OCI-LY3 (cell line): ENCODE measurements around the gene C9orf85.
"Not testable (repeated sequence)": the region's sequence is repeated elsewhere in the genome, so short reads cannot be mapped to it uniquely, and the experiment has no call there.

Source experiments
- H2AFZ ChIP-seq: fragments of 200-600, 300-600 bp; shearing (Covaris generic); 2 replicates; pipeline ENCODE4 v1.6.0; 2014; ENCODE audit warnings: antibody characterized with exemption, low read depth, low read length
- H3K27ac ChIP-seq: fragments of 200-600, 300-600 bp; sonication (generic); 2 replicates; pipeline ENCODE4 v1.5.1; 2014; ENCODE audit warnings: mild to moderate bottlenecking, low read length, moderate library complexity, mixed read lengths
- H3K27me3 ChIP-seq: fragments of 200-600, 300-600 bp; sonication (generic); 2 replicates; pipeline ENCODE4 v1.6.1; 2014; ENCODE audit warnings: low read depth, low read length, mixed read lengths
- H3K36me3 ChIP-seq: fragments of 200-600, 300-600 bp; sonication (generic); replicated peaks from 2 replicates; pipeline ENCODE3; 2014; ENCODE audit warnings: low read depth, low read length, mixed read lengths
- H3K4me1 ChIP-seq: fragments of 300-600, 200-600 bp; sonication (generic); 2 replicates; pipeline ENCODE4 v1.6.1; 2014; ENCODE audit warnings: low read length, mixed read lengths
- H3K4me2 ChIP-seq: fragments of 200-600, 300-600 bp; sonication (generic); 2 replicates; pipeline ENCODE4 v1.6.1; 2014; ENCODE audit warnings: low read length, mixed read lengths
- H3K4me3 ChIP-seq: fragments of 300-600, 200-600 bp; sonication (generic); 2 replicates; pipeline ENCODE4 v1.5.1; 2014; ENCODE audit warnings: antibody characterized with exemption, mild to moderate bottlenecking, low read length, moderate library complexity
- H3K79me2 ChIP-seq: fragments of 300-600, 200-600 bp; shearing (Covaris generic); 2 replicates; pipeline ENCODE4 v1.6.1; 2014; ENCODE audit warnings: mild to moderate bottlenecking, low read length, mixed read lengths
- H3K9ac ChIP-seq: fragments of 300-600, 200-600 bp; shearing (Covaris generic); 2 replicates; pipeline ENCODE4 v1.6.0; 2014; ENCODE audit warnings: mild to moderate bottlenecking, low read length, moderate library complexity
- H3K9me3 ChIP-seq: fragments of 200-600, 300-600 bp; shearing (Covaris generic); 2 replicates; pipeline ENCODE4 v1.6.1; 2014; ENCODE audit warnings: low read length, mixed read lengths; ENCODE audit not compliant: insufficient read depth
- H4K20me1 ChIP-seq: fragments of 200-600, 300-600 bp; sonication (generic); 2 replicates; pipeline ENCODE4 v1.6.1; 2016; ENCODE audit warnings: low read length, mixed read lengths; ENCODE audit not compliant: insufficient read depth
- CTCF ChIP-seq: fragments of 200-600, 300-600 bp; sonication (generic); IDR thresholded peaks from 2 replicates; pipeline ENCODE4 v1.5.1; 2014; ENCODE audit warnings: antibody characterized with exemption, low read length, low read depth
- EZH2phosphoT487 ChIP-seq: fragments of 200-600 bp; shearing (Covaris generic); IDR thresholded peaks from 2 replicates; pipeline ENCODE4 v1.6.1; 2018; ENCODE audit warnings: antibody characterized with exemption, mixed run types, low read depth

The C9orf85 gene

GRCh38 chr9:71955300-71955915 lies 44.0 kb downstream of the C9orf85 start:
- Histone ChIP-seq H4K20me1 (no peaks in the 10 kb centered on the region), H3K4me3 (no peak overlapping the region), H3K79me2 (no peaks in the 10 kb centered on the region), H3K9me3 (no peaks in the 10 kb centered on the region), H3K36me3 (no peaks in the 10 kb centered on the region), H2AFZ (no peak overlapping the region), H3K4me2 (no peak overlapping the region), H3K27me3 (no peaks in the 10 kb centered on the region), H3K9ac (no peak overlapping the region), H3K4me1 (peaks cover 6% of the 10 kb centered on the region; the same call in 1 of the 2 replicates), H3K27ac (no peak overlapping the region)
- TF ChIP-seq CTCF (no peak), EZH2phosphoT487 (no peak)

- no peak for TF ChIP-seq EZH2phosphoT487
- no peak for TF ChIP-seq CTCF
- no peaks in the 10 kb centered on the region for H4K20me1 ChIP-seq
- no peak overlapping the region for H2AFZ ChIP-seq
- H3K27ac ChIP-seq, result no peak overlapping the region
- no peak overlapping the region for H3K4me3 ChIP-seq
- no peaks in the 10 kb centered on the region for H3K27me3 ChIP-seq
- no peaks in the 10 kb centered on the region for H3K4me1 ChIP-seq
- no peaks in the 10 kb centered on the region; the same call in 1 of the 2 replicates for H3K9me3 ChIP-seq
- H3K79me2 ChIP-seq, result no peaks in the 10 kb centered on the region
- no peak overlapping the region for H3K9ac ChIP-seq
- H3K36me3 ChIP-seq, result no peaks in the 10 kb centered on the region
- H3K4me2 ChIP-seq, result no peak overlapping the region
Measured at GRCh38 chr9:71962328-71962727, 50.9 kb downstream of the C9orf85 start.

GRCh38 chr9:71963471-71963996 lies 52.1 kb downstream of the C9orf85 start:
- H3K9me3 ChIP-seq, H3K79me2 ChIP-seq, H3K9ac ChIP-seq, H4K20me1 ChIP-seq, H3K27me3 ChIP-seq, H3K27ac ChIP-seq, H3K4me3 ChIP-seq, H2AFZ ChIP-seq, H3K4me2 ChIP-seq, H3K36me3 ChIP-seq, H3K4me1 ChIP-seq: not testable (repeated sequence)

GRCh38 chr9:71965403-71965802 lies 54.0 kb downstream of the C9orf85 start:
- H3K36me3 ChIP-seq, result no peaks in the 10 kb centered on the region

More at GRCh38 chr9:71965403-71965802, 54.0 kb downstream of the C9orf85 start:
- Histone ChIP-seq H3K4me2 (no peak overlapping the region), H3K4me3 (no peak overlapping the region), H3K27me3 (no peaks in the 10 kb centered on the region), H4K20me1 (no peaks in the 10 kb centered on the region), H2AFZ (no peak overlapping the region), H3K79me2 (no peaks in the 10 kb centered on the region), H3K27ac (no peak overlapping the region), H3K9me3 (no peaks in the 10 kb centered on the region; the same call in 1 of the 2 replicates), H3K9ac (no peak overlapping the region), H3K4me1 (no peaks in the 10 kb centered on the region)
- no peak for TF ChIP-seq EZH2phosphoT487
- TF ChIP-seq CTCF, result no peak
